HepG2 (cell line): Measurements from ENCODE around the gene PGK1. TPM values are rescaled to one million over a fixed set of nuclear protein-coding genes. Genes with fewer than 3 reads are reported as not detected.

ENCODE experiments used
- E2F1 ChIP-seq: sonication (generic); formaldehyde crosslinking; IDR thresholded peaks from 2 replicates; pipeline ENCODE4 v1.5.0; 2020; ENCODE audit warnings: missing genetic modification reagents
- EP300 ChIP-seq, 3 experiments: sonication (generic) in 1 of 3; formaldehyde crosslinking in 1 of 3; IDR thresholded peaks; 2 replicates each; pipeline versions ENCODE4 v1.5.1 to v1.6.1; 2011 to 2020; ENCODE audit warnings: low read depth in 2 of 3, low read length in 2 of 3, borderline replicate concordance in 1 of 3, improper control_type of control experiment in 1 of 3, mild to moderate bottlenecking in 1 of 3, missing genetic modification reagents in 1 of 3, moderate library complexity in 1 of 3
- HNRNPK ChIP-seq: fragments of 200-400 bp; formaldehyde crosslinking; IDR thresholded peaks from 2 replicates; pipeline ENCODE4 v1.6.1; 2018; ENCODE audit warnings: low read length, low read depth, moderate library complexity, mild to moderate bottlenecking; ENCODE audit not compliant: poor library complexity, severe bottlenecking
- HOMEZ ChIP-seq: IDR thresholded peaks from 2 replicates; pipeline ENCODE4 v1.6.1; 2016; ENCODE audit warnings: low read depth
- LBX2 ChIP-seq: sonication (generic); formaldehyde crosslinking; IDR thresholded peaks from 2 replicates; pipeline ENCODE4 v1.5.0; 2020; ENCODE audit warnings: missing genetic modification reagents, mild to moderate bottlenecking, borderline replicate concordance
- NFIB ChIP-seq: sonication (generic); formaldehyde crosslinking; IDR thresholded peaks from 2 replicates; pipeline ENCODE4 v1.9.0; 2021; ENCODE audit warnings: missing genetic modification reagents, mild to moderate bottlenecking, borderline replicate concordance
- NFYB ChIP-seq: sonication (generic); formaldehyde crosslinking; IDR thresholded peaks from 2 replicates; pipeline ENCODE4 v1.4.0; 2020; ENCODE audit warnings: missing genetic modification reagents
- PATZ1 ChIP-seq: sonication (generic); formaldehyde crosslinking; IDR thresholded peaks from 2 replicates; pipeline ENCODE4 v1.4.0; 2020; ENCODE audit warnings: missing genetic modification reagents
- PHF8 ChIP-seq: sonication (generic); formaldehyde crosslinking; IDR thresholded peaks from 2 replicates; pipeline ENCODE4 v1.5.0; 2020; ENCODE audit warnings: missing genetic modification reagents
- RBM22 ChIP-seq: fragments of 200-400 bp; formaldehyde crosslinking; optimal IDR thresholded peaks from 2 replicates; pipeline ENCODE3; 2017; ENCODE audit warnings: mild to moderate bottlenecking, low read length, moderate library complexity
- SUZ12 ChIP-seq: fragments of 150-350 bp; IDR thresholded peaks from 2 replicates; pipeline ENCODE4 v1.6.1; 2014; ENCODE audit warnings: low read depth, low read length
- TBX3 ChIP-seq: fragments of 450-650 bp; IDR thresholded peaks from 2 replicates; pipeline ENCODE4 v1.6.1; 2017; ENCODE audit warnings: antibody characterized with exemption, mild to moderate bottlenecking, inconsistent platforms, borderline replicate concordance
- THRA ChIP-seq: sonication (generic); formaldehyde crosslinking; IDR thresholded peaks from 2 replicates; pipeline ENCODE4 v1.4.0; 2020; ENCODE audit warnings: missing genetic modification reagents, borderline replicate concordance
- ZNF317 ChIP-seq: sonication (generic); formaldehyde crosslinking; IDR thresholded peaks from 2 replicates; pipeline ENCODE4 v1.5.0; 2020; ENCODE audit warnings: mild to moderate bottlenecking, missing genetic modification reagents
- ZNF335 ChIP-seq: sonication (generic); formaldehyde crosslinking; IDR thresholded peaks from 2 replicates; pipeline ENCODE4 v1.4.0; 2020; ENCODE audit warnings: missing genetic modification reagents
- ZNF550 ChIP-seq: sonication (generic); formaldehyde crosslinking; IDR thresholded peaks from 2 replicates; pipeline ENCODE4 v1.4.0; 2020; ENCODE audit warnings: mild to moderate bottlenecking, missing genetic modification reagents, borderline replicate concordance
- ZNF557 ChIP-seq: sonication (generic); formaldehyde crosslinking; IDR thresholded peaks from 2 replicates; pipeline ENCODE4 v1.4.0; 2020; ENCODE audit warnings: missing genetic modification reagents
- ZNF570 ChIP-seq: sonication (generic); formaldehyde crosslinking; IDR thresholded peaks from 2 replicates; pipeline ENCODE4 v1.4.0; 2020; ENCODE audit warnings: mild to moderate bottlenecking, missing genetic modification reagents, borderline replicate concordance
- ZNF737 ChIP-seq: sonication (generic); formaldehyde crosslinking; IDR thresholded peaks from 2 replicates; pipeline ENCODE4 v1.5.0; 2020; ENCODE audit warnings: missing genetic modification reagents, mild to moderate bottlenecking, borderline replicate concordance
- ZNF749 ChIP-seq: sonication (generic); formaldehyde crosslinking; IDR thresholded peaks from 2 replicates; pipeline ENCODE4 v1.8.0; 2022; ENCODE audit warnings: mild to moderate bottlenecking, missing genetic modification reagents, moderate library complexity, borderline replicate concordance
- ZNF776 ChIP-seq: sonication (generic); formaldehyde crosslinking; IDR thresholded peaks from 2 replicates; pipeline ENCODE4 v1.4.0; 2020; ENCODE audit warnings: mild to moderate bottlenecking, missing genetic modification reagents
- ZNF782 ChIP-seq: sonication (generic); formaldehyde crosslinking; IDR thresholded peaks from 2 replicates; pipeline ENCODE4 v1.4.0; 2020; ENCODE audit warnings: missing genetic modification reagents, mild to moderate bottlenecking, borderline replicate concordance
- polyA plus RNA-seq, 8 experiments: library from polyadenylated mRNA; depleted of rRNA in 3 of 8; stranded (reverse) in 7 of 8; unstranded in 1 of 8; fragments of >200 nt; fragmentation: Illumina TruSeq in 4 of 8; extraction: Trizol in 4 of 8; gene quantifications; 2 replicates each; pipeline versions ENCODE4 v1.2.1 to v1.2.3, GENCODE V29; 2011 to 2016; ENCODE audit warnings: low read depth in 4 of 8, missing spikeins in 1 of 8, mixed read lengths in 1 of 8; ENCODE audit not compliant: insufficient read depth in 1 of 8
- total RNA-seq, 5 experiments: library from RNA; depleted of rRNA; stranded (reverse); fragments of >200 nt; fragmentation: Illumina TruSeq; extraction: Trizol; gene quantifications; 2 replicates each; pipeline ENCODE4 v1.2.3, GENCODE V29; 2016; ENCODE audit warnings: low read depth in 1 of 5

PGK1 gene
- total and polyA plus RNA-seq, 2 of the 13 experiments (the other 11 are each of a cell fraction or from before 2014, with no cell fraction given): 325 to 1,274 TPM

- no peak for TF ChIP-seq PATZ1 (CRISPR knock-in tag)
- TF ChIP-seq ZNF749 (CRISPR knock-in tag): no peak
- TF ChIP-seq RBM22: no peak
- TF ChIP-seq EP300 (IDR thresholded peaks at IDR 0.05; ENCODE audit: low read depth in 2 of 2, low read length in 2 of 2): no peak
- TF ChIP-seq EP300 (CRISPR knock-in tag; IDR thresholded peaks at IDR 0.05; ENCODE audit: borderline replicate concordance): no peak
- no peak for TF ChIP-seq ZNF570 (CRISPR knock-in tag)
- TF ChIP-seq NFYB (CRISPR knock-in tag): no peak
- TF ChIP-seq SUZ12: no peak
- TF ChIP-seq HNRNPK: no peak
- TF ChIP-seq TBX3: no peak
- TF ChIP-seq ZNF776: no peak
- TF ChIP-seq ZNF335: no peak
- TF ChIP-seq ZNF550 (CRISPR knock-in tag): no peak
- no peak for TF ChIP-seq ZNF737 (CRISPR knock-in tag)
- TF ChIP-seq HOMEZ (CRISPR knock-in tag): no peak
- peak; percentile 56; the same call in 1 of the 2 replicates for TF ChIP-seq E2F1 (CRISPR knock-in tag)
- TF ChIP-seq ZNF317 (CRISPR knock-in tag): no peak
- no peak for TF ChIP-seq NFIB (CRISPR knock-in tag)
- TF ChIP-seq PHF8 (CRISPR knock-in tag): peak; percentile 79
- TF ChIP-seq THRA: no peak
- no peak for TF ChIP-seq LBX2
- no peak for TF ChIP-seq ZNF782 (CRISPR knock-in tag)
- TF ChIP-seq ZNF557 (CRISPR knock-in tag): no peak
These were observed 35.4 kb downstream of the PGK1 start, which contains the start of gene TAF9B (continued) for GRCh38 chrX:78139160-78140123.
